Fibroblast of skin of back (primary cell): Measurements from ENCODE around the gene ARSH.
"Not testable (repeated sequence)": the region's sequence is repeated elsewhere in the genome, so short reads cannot be mapped to it uniquely, and the experiment has no call there.

ENCODE experiments used
- DNase-seq: peaks from one replicate; pipeline ENCODE4 v3.0.0-alpha.2; 2013

The ARSH gene

GRCh38 chrX:3044196-3044595, 37.9 kb downstream of the ARSH start:
- no peak for DNase-seq

- DNase-seq = no peak
Observed at GRCh38 chrX:3044671-3045070, 38.3 kb downstream of the ARSH start.

- no peak for DNase-seq
Observed at GRCh38 chrX:3046253-3047240, 40.2 kb downstream of the ARSH start.

GRCh38 chrX:3050523-3051175, 44.3 kb downstream of the ARSH start:
- DNase-seq = not testable (repeated sequence)

GRCh38 chrX:3052860-3053259, 46.5 kb downstream of the ARSH start:
- no peak for DNase-seq

GRCh38 chrX:3066555-3066954, 60.2 kb downstream of the ARSH start:
- no peak for DNase-seq

- no peak for DNase-seq
Observed at GRCh38 chrX:3075959-3076358, 69.6 kb downstream of the ARSH start.

- DNase-seq = no peak
Observed at GRCh38 chrX:3076416-3076991, 70.2 kb downstream of the ARSH start.
